Endothelial cell of umbilical vein (primary cell): Measurements from ENCODE around the gene FBXO30.

Experiments used
- POLR2A ChIP-seq: IDR thresholded peaks from 2 replicates; pipeline ENCODE4 v1.6.1; 2012; ENCODE audit warnings: low read depth, mild to moderate bottlenecking, control low read depth, low read length
- TF ChIP-seq, protein P1 (sequence below), 2 donors: IDR thresholded peaks; 1 replicate in 1 of 2; 2 replicates in 1 of 2; pipeline ENCODE4 v1.5.1; 2011; ENCODE audit warnings: low read length in 2 of 2, mild to moderate bottlenecking in 2 of 2, moderate library complexity in 2 of 2, control low read depth in 1 of 2, inconsistent platforms in 1 of 2, low read depth in 1 of 2; ENCODE audit not compliant: insufficient read depth in 1 of 2; ENCODE audit errors: extremely low read depth in 1 of 2
- TF ChIP-seq, protein P2 (sequence below): IDR thresholded peaks from 2 replicates; pipeline ENCODE4 v1.6.1; 2011; ENCODE audit not compliant: insufficient read depth, insufficient read length

DNA sequence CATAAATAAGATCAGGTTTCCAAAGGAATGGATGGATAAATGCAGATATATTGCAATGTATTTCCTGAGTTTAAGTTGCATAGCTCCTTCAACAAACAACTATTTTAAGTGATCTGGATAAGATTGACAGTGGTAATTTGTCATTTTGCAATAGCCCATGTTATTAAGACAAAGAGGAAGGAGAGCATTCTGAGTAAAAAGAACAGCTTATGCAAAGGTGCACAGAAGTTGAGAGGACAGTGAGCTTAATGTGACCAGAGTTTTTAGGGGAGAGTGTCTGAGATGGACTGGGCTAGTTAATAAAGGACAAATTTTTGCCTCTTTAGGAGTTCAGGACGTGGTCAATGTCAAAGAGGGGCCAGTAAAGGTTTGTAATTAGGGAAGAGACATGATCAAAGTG is 48.8 kb upstream of the FBXO30 start:
- TF ChIP-seq, protein P1, sequence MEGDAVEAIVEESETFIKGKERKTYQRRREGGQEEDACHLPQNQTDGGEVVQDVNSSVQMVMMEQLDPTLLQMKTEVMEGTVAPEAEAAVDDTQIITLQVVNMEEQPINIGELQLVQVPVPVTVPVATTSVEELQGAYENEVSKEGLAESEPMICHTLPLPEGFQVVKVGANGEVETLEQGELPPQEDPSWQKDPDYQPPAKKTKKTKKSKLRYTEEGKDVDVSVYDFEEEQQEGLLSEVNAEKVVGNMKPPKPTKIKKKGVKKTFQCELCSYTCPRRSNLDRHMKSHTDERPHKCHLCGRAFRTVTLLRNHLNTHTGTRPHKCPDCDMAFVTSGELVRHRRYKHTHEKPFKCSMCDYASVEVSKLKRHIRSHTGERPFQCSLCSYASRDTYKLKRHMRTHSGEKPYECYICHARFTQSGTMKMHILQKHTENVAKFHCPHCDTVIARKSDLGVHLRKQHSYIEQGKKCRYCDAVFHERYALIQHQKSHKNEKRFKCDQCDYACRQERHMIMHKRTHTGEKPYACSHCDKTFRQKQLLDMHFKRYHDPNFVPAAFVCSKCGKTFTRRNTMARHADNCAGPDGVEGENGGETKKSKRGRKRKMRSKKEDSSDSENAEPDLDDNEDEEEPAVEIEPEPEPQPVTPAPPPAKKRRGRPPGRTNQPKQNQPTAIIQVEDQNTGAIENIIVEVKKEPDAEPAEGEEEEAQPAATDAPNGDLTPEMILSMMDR (IDR thresholded peaks at IDR 0.05; ENCODE audit: extremely low read depth in 1 of 2, insufficient read depth in 1 of 2, low read depth in 1 of 2, low read length in 2 of 2): no peak
- no peak for TF ChIP-seq POLR2A
- TF ChIP-seq, protein P2, sequence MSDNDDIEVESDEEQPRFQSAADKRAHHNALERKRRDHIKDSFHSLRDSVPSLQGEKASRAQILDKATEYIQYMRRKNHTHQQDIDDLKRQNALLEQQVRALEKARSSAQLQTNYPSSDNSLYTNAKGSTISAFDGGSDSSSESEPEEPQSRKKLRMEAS: no peak
